ENCODE measurements around the gene UBA7.
"Not testable (repeated sequence)": the region's sequence is repeated elsewhere in the genome, so short reads cannot be mapped to it uniquely, and the experiment has no call there.

The UBA7 gene

GRCh38 chr3:49804141-49805041 is 9.4 kb downstream of the UBA7 start:
- no peak for DNase-seq

- peak; percentile 31 for DNase-seq
Measured at GRCh38 chr3:49803465-49804140, 10.2 kb downstream of the UBA7 start.

- DNase-seq, result peak; percentile 86
Measured at GRCh38 chr3:49802719-49803464, 10.9 kb downstream of the UBA7 start, which contains the start of gene INKA1. Gene INKA1 (plus strand): TSS chr3:49803261. CDS start chr3:49803393, 132 bp downstream.

- DNase-seq, result no peak
Measured at GRCh38 chr3:49801160-49801559, 12.6 kb downstream of the UBA7 start.

GRCh38 chr3:49799761-49800160 is 14.0 kb downstream of the UBA7 start, which contains the start of gene CDHR4:
Gene CDHR4 (minus strand): TSS chr3:49799873. CDS start chr3:49799812, 61 bp downstream.
- no peak for DNase-seq

- no peak for DNase-seq
Measured at GRCh38 chr3:49799105-49799504, 14.6 kb downstream of the UBA7 start.

- no peak for DNase-seq
Measured at GRCh38 chr3:49794926-49795905, 18.5 kb downstream of the UBA7 start.

GRCh38 chr3:49794431-49794830 is 19.3 kb downstream of the UBA7 start:
- no peak for DNase-seq

- no peak for DNase-seq
Measured at GRCh38 chr3:49793486-49794085, 20.2 kb downstream of the UBA7 start.

GRCh38 chr3:49792371-49793150 is 21.2 kb downstream of the UBA7 start:
- no peak for DNase-seq

- no peak for DNase-seq
Measured at GRCh38 chr3:49791571-49791970, 22.2 kb downstream of the UBA7 start.

- DNase-seq, result no peak
Measured at GRCh38 chr3:49790626-49791411, 22.9 kb downstream of the UBA7 start.

GRCh38 chr3:49788056-49788455 is 25.7 kb downstream of the UBA7 start:
- DNase-seq, result no peak

- DNase-seq, result no peak
Measured at GRCh38 chr3:49787536-49787935, 26.2 kb downstream of the UBA7 start.

- DNase-seq, result no peak
Measured at GRCh38 chr3:49787182-49787464, 26.6 kb downstream of the UBA7 start.

- peak; percentile 100 for DNase-seq
Measured at GRCh38 chr3:49786357-49787181, 27.2 kb downstream of the UBA7 start, which contains the start of gene IP6K1. Gene IP6K1 (minus strand): TSS chr3:49786542. CDS start chr3:49748040, 38,502 bp downstream.

GRCh38 chr3:49785565-49786356 is 28.0 kb downstream of the UBA7 start:
- DNase-seq, result no peak

- not testable (repeated sequence) for DNase-seq
Measured at GRCh38 chr3:49782277-49782676, 31.5 kb downstream of the UBA7 start.

All from stimulated activated CD4-positive, alpha-beta T cell treated with anti-CD3 and anti-CD28 coated beads, Interleukin-1b, Interleukin-23, amount 100 ng/mL, for 48 hours (primary cell).